Measurements from ENCODE around the gene INKA1. TPM values are rescaled to one million over a fixed set of nuclear protein-coding genes. Genes with fewer than 3 reads are reported as not detected.
"Not testable (repeated sequence)": the region's sequence is repeated elsewhere in the genome, so short reads cannot be mapped to it uniquely, and the experiment has no call there.

INKA1 gene
- polyA plus RNA-seq, 3 donors = 9.6 to 16.9 (median 10.0) TPM

DNA sequence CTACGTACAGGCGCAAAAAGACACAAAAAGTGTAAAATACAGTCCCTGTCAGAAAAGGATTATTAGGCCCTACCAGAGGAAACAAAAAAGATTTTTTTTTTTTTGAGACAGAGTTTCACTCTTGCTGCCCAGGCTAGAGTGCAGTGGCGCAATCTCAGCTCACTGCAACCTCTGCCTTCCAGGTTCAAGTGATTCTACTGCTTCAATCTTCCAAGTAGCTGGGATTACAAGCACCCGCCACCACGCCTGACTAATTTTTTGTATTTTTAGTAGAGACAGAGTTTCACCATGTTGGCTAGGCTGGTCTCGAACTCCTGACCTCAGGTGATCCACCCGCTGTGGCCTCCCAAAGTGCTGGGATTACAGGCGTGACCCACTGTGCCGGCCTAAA, 22.1 kb upstream of the INKA1 start:
- DNase-seq (ENCODE audit: extremely low read depth in 1 of 11, low read depth in 9 of 11, low spot score in 4 of 11) = not testable (repeated sequence)

DNA sequence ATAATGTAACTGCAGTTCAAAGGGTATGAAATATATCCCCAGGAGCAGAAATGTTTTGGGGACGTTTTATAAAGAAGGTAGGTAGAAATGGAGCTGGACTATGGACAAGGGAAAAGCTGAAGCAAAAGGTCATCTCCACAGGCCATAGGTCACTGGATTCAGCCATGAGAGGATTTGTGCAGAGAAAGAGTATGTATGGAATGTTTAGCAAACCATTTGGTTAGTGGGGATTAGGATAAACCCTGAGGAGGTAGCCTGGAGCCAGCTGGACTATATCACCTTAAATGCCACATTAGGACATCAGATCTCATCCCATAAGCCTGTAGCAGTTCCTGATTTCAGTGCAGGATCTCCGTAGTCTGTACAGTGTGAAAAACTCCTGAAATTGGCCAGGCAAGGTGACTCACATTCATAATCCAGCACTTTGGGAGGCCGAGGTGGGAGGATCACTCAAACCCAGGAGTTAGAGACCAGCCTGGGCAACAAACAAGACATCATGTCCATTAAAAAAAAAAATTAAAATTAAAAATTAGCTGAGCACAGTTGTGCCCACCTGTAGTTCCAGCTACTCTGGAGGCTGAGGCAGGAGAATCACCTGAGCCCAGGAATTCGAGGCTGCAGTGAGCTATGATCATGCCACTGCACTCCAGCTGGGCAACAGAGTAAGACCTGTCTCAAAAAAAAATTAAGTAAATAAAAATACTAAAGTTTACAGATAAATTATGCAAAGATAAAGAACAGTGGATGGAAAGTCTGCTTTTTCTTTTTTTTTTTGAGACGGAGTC, 21.5 kb upstream of the INKA1 start:
- no peak for DNase-seq (ENCODE audit: extremely low read depth in 1 of 11, low read depth in 9 of 11, low spot score in 4 of 11)

DNA sequence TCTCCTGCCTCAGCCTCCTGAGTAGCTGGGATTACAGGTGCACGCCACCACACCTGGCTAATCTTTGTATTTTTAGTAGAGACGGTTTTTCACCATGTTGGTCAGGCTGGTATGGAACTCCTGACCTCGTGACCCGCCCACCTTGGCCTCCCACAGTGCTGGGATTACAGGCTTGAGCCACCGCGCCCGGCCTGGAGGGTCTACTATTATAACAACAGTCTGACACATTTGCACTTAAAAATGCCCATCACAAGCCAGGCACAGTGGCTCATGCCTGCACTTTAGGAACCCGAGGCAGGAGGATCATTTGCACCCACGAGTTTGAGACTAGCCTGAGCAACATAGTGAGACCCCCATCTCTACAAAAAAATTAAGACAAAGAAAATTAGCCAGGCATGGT, 20.8 kb upstream of the INKA1 start:
- not testable (repeated sequence) for DNase-seq (ENCODE audit: extremely low read depth in 1 of 11, low read depth in 9 of 11, low spot score in 4 of 11)

DNA sequence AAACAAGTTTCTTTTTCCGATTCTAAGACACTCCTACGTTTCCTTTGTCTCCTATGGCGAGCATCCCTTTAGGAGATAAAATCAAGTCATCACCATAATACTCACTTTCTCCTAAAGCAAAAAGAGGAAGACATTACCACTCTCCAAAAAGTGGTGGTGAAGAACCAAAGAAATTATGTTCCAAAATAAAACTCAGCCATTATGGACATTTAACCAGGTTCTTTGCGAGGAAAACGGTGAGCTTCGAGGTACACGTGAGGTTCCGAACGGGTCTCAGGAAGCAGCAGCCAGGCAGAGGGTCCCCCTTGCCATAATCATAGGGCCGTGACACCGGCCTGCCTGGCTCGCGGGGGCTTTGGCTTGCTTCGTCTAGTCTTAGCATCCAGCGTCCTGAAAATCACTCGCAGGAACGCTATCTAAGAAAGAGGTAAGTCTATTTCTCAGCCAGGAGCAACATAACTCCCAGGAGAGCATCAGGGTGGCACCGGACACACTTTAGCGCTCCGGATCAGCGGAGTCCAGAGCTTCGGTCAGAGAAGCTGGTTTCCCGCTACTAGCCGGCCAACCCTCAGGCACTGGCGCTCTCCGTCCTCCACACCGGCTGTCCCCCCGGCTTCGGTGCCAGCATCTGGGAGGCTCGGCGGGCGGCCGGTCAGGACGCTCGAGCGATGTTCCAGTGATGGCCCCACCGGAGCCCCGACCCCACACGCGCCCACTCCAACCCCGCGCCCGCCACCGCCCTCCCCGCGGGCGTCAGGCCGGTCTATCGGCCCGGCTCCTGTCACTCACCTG, 17.3 kb upstream of the INKA1 start:
- DNase-seq (ENCODE audit: extremely low read depth in 1 of 11, low read depth in 9 of 11, low spot score in 4 of 11) = no peak

DNA sequence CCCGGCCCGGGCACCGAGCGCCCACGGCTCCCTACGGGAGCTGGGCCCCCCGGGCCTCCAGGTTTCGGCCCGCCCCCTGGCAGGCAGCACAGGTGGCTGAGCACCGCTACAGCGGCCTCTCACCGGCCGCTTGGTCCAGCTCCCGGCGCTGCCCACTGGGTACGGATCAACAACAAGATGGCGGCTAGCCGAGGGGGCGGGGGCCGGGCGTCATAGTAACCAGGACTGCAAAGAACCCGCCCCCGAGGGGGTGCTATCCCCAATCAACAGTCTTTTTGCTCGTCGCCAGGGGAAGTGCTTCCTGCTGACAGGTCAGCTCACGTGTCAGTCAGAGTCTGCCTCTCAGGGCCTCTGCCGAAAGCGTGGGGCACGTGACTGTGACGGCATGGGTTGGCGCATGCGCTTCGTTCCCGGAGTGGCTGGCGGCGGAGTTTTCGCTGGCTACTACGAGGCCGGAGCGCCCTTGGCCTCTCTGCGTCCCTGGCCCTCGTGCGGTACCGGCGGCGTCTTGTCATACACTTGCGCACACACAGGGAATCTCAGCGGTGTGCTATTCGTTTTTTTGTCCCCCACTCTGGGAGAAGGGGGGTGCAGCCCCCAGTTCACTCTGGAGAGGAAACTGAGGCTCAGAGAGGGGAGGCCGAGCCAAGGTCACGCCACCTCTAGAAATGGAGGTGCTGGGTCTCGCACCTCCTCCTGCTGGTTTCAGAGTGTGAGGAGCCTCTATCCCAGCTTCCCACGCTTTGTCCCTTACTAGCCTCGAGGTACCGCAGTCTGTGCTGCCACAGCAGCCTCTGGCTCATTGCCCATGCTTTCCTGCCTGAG, 16.5 kb upstream of the INKA1 start, which contains the start of gene IP6K1:
Gene IP6K1, minus strand, starts transcription at position 186 of the 825 bp plus-strand sequence. CDS start 38,502 bp downstream, outside the sequence.
- DNase-seq (ENCODE audit: extremely low read depth in 1 of 11, low read depth in 9 of 11, low spot score in 4 of 11) = peak; percentile 98 to 100 (median 100)

DNA sequence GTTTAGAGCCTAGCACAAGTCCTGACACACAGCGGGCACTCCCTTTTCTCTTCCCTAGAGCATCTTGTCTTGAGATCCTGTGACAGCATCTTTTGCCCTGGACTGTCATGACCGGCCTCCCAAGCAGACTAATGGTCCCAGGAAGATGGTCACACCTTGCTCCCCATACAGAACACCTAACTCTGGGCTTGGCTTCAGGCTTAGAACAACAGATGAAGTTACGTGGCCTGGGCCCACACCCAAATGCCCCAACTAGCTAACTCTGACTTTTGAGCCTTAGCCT, 15.9 kb upstream of the INKA1 start:
- no peak for DNase-seq (ENCODE audit: extremely low read depth in 1 of 11, low read depth in 9 of 11, low spot score in 4 of 11)

DNA sequence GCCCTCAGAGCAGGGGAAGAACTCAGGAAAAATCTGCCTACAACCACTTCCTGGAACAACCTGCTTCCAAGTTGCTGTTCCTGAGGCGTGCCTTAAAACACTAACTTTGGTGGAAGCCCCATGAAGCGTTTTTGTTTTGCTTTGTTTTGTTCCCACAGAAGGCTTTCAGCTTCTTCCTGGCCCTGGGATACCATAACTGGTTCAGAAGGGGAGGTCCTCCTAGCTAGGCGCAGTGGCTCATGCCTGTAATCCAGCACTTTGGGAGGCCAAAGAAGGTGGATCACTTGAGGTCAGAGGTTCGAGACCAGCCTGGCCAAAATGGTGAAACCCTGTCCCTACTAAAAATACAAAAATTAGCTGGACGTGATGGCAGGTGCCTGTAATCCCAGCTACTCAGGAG, 15.5 kb upstream of the INKA1 start:
- DNase-seq (ENCODE audit: extremely low read depth in 1 of 11, low read depth in 9 of 11, low spot score in 4 of 11) = no peak

DNA sequence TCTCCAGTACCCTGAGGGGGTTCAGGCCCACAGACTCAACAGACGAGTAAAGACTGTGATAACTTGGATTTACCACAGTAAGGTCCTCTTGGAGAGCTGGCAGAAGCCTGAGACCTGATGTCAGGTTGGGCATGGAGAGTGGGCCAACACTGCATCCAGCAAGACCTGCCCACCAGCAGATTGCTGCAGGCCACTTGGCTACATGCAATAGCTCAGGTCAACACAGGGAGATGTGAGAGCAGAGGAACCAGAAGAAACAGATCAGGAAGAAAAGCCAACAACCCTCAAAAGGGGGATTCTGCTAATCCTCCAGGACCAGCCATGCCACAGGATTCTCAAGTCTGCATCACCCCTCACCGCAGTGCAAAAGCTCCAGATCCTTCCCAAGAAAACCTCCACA, 15.0 kb upstream of the INKA1 start:
- no peak for DNase-seq (ENCODE audit: extremely low read depth in 1 of 11, low read depth in 9 of 11, low spot score in 4 of 11)

DNA sequence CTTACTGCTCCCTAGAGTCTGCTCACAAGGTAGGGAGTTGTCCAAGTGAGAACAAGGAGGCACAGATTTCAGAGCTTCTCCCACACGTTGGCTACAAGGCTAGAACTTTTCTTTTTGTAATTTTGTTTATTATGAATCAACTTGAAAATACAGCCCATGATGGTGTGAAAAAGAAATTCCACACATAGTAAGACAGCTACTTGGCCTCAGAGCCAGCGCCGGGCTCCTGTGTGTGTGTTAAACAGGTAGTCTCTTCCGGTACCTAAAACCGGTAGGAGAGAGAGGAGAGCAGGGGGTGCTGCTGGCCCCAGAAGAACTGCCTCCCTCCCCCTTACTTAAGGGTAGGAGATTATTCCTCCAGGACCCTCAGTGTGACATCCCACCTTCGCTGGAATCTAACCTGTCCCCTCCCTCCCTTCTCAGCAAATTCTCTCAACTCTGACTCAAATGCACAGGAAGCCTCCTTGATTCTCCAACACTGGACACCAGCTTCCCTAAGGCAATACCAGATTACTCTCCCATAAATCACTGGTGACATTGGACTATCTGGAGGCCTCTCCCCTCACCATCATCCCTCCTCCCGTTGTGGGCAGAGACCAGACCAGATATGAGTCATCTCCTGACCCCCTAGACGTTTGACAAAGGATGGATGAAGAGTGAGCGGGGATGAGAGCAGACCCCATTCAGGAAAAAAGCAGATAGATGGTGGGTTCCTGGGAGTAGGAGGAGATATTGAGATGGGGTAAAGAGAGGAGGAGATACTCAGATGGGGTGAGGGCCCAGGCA, 12.2 kb upstream of the INKA1 start:
- no peak for DNase-seq (ENCODE audit: extremely low read depth in 1 of 11, low read depth in 9 of 11, low spot score in 4 of 11)

DNA sequence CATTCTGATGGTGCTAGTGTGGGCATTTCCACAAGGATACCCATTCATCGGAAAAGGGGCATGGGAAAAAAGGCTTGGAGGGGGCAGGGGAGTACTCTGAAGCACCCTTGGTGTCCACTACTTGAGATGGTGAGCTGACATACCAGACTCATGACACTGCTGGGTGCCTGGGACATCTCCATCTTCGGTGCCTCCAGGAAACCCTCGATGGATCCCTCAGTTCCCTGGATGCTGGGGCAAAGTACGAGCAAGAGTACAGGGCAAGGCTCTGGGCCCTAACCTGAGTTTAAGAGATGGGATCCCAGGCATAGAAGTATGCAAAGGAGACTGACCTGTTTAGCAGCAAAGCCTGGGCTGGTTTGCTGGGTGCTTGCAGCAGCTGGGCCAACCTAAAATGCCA, 11.5 kb upstream of the INKA1 start:
- no peak for DNase-seq (ENCODE audit: extremely low read depth in 1 of 11, low read depth in 9 of 11, low spot score in 4 of 11)

DNA sequence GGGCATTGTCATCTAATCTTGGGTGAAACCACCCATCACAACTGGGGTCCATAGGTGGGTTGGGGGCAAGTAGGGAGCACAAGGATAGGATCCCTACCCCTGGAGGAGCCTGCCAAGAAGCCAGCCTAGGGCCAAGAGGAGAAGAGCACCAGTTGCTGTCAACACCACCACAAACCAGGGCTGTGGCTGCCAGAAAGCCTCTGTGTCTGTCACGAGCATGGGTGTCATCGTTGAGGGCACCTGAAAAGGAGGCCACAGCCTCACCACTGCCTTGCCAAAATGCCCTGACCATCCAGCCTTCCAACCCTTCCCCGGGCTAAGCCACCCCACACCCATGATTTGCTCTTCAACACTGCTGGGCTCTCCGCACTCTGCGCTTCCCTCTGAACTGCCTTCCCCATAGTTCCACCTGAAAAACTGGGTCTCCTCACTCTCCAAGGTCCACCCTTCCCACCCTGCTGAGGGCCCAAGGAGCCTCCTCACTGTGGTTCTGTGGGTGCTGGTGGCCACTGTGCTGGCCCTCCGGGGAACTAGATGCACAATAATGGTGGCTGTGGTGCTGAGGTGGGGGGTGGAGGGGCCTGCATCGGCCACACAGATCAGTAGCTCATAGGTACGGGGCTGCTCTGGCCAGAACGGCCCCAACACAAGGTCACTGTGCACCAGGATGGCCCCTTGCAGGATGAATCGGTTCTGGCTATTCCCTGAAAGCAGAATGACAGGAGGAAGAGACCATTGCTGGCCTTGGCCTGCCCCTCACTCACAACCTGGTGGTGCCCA, 10.5 kb upstream of the INKA1 start:
- no peak for DNase-seq (ENCODE audit: extremely low read depth in 1 of 11, low read depth in 9 of 11, low spot score in 4 of 11)

DNA sequence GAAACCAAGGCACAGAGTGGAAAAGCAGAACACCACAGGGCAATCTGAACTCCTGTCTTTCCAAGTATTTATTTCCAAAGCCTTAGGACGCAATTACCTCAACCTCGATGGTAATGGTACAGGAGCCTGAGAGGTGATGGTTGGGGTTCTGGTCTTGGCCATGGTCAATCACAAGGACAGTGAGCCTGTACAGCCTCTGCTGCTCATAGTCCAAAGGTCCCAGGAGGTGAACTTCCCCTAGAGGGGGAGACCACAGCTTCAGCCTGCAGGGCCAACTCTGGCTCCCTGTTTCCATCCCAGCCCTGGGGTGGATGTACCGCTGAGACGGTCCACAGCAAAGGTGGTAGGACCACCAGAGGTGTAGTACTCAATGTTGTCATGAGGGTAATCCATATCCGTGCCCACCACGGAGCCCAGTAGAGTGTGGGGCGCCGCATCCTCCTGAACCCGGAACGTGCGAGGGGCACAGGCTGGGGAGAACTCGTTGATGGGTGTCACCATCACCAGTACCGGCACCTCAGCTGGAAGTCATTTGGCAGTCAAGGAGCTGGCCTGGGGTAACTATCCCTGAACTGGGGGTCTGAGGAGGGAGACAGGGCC, 9.5 kb upstream of the INKA1 start:
- DNase-seq (ENCODE audit: extremely low read depth in 1 of 11, low read depth in 9 of 11, low spot score in 4 of 11) = no peak

DNA sequence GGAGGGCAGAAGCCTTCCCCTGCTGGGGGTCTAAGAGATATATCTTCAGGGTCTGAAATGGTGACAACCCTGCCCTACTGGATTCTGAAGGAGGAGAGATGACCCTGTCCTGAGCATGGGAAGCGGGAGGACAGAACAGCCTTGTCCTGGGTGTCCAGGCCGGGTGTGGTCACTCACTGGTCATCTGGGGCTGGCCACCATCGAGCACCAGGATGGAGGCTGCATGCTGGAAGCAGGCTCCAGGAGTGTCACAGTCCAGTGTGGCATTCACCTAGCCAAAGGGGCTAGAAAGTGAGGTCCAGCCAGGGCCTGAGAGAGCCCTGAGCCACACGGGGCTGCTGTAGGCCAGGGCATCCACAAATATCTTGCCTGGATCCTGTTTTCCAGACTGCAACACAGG, 8.6 kb upstream of the INKA1 start:
- DNase-seq (ENCODE audit: extremely low read depth in 1 of 11, low read depth in 9 of 11, low spot score in 4 of 11) = no peak

DNA sequence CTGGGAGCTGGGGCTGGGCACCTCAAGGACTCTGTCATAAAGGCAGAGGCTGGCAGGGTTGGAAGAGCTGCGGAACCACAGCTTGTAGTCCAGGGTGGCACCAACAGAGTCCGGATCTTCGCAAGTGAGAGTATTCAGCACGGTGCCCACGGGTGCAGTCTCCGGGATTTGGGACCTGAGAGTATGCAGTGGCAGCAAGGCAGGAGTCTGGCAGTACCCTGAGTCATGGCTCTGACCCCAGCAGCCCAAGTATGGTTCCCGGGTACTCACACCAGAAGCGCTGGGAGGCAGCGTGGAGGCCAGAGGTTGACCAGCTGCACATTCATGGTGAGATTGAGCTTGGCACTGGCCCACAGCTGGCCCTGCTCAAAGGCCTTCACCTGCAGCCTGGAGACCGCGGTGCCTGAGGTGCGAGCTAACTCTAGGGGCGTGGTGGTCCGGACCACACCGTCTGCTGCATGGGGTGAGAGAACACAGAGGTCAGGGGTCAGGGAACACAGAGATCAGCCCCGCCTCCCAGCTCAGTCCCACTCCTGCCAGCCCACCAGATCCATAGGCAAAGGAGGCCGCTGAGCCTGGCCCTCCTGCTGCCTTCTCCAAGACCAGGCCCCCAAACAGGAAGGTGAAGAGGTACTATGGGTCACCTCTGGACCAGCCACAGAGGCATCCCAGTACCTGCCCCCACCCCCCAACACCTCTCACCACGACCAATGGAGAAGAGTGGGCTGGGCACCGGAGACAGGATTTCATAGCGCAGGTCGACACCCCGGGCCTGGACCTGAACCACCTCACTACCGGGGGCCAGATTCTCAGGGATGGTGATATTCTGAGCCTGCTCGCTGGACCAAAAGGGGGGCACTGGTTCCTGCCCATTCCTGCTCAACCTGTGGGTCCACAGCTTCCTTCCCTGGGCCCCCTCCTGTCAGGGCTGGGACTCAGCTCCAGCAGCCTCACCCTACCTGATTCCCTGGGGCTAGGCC, 7.8 kb upstream of the INKA1 start:
- DNase-seq (ENCODE audit: extremely low read depth in 1 of 11, low read depth in 9 of 11, low spot score in 4 of 11) = no peak

DNA sequence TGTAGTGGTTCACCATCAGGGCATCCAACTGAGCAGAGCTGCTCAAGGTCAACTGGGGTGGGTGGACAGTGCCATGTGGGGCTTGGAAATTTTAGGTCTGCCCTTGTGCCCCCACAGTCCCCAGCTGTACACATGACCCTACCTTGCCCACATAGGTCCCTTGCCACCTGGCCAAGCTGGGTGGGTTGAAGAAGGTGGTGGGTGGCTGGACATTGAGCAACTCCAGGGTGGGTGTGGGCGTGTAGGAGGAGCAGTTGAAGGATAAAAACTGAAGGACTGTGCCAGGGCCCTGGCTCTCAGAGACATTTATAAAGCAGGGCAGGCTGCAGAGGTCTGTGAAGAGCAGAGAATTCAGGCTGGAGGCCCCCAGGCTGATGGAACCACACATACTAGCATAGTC, 4.0 kb upstream of the INKA1 start:
- DNase-seq (ENCODE audit: extremely low read depth in 1 of 11, low read depth in 9 of 11, low spot score in 4 of 11) = no peak

DNA sequence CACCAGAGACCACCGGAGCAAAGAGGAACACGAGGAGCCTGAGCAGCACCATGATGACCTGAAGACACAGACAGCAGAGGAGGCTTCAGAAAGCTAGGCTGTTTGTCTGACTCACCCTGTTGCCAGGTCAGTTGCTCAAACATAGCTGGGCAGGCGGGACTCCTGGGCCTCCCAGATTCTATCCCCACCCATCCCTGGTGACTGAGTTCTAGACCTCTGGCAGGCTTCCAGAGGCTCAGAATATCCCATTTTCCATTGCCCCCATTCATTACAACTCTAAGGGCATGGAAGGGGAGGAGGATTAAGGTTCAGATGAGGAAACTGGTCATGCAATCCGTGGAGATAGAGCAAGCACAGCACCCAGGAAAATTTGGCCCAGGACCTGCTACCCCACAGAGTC, 3.3 kb upstream of the INKA1 start, which contains the start of gene CDHR4:
Gene CDHR4, minus strand, starts transcription at position 113 of the 400 bp plus-strand sequence. Its CDS starts 61 bp downstream, at position 52.
- no peak for DNase-seq (ENCODE audit: extremely low read depth in 1 of 11, low read depth in 9 of 11, low spot score in 4 of 11)

DNA sequence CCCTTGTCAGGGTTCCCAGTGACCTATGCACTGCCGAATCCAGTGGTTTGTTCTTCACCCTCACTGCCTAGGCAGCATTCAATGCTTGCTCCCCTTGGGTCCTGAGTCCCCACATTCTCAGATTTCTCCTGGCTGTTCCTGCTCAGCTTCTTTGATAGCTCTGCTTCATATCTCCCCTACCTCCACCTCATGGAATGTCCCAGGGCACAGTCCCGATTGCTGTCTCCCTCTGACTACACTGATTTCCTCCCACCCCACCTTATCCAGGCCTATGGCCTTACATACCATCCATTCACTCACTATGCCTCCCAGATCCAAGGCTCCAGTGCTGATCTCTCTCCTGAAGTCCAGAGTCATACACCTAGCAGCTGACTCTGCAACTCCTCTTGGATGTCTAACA, 1.9 kb upstream of the INKA1 start:
- no peak for DNase-seq (ENCODE audit: extremely low read depth in 1 of 11, low read depth in 9 of 11, low spot score in 4 of 11)

Data from renal cortex interstitium (tissue), 11 donors.